HG02870 (cell line): ENCODE data around the gene MCTP1.

Experiments used
- ATAC-seq: cut with Tn5 transposase; IDR thresholded peaks from one replicate; pipeline ENCODE4 v1.9.1; 2021; ENCODE audit warnings: mild to moderate bottlenecking, moderate library complexity; ENCODE audit not compliant: unreplicated experiment

The MCTP1 gene

DNA sequence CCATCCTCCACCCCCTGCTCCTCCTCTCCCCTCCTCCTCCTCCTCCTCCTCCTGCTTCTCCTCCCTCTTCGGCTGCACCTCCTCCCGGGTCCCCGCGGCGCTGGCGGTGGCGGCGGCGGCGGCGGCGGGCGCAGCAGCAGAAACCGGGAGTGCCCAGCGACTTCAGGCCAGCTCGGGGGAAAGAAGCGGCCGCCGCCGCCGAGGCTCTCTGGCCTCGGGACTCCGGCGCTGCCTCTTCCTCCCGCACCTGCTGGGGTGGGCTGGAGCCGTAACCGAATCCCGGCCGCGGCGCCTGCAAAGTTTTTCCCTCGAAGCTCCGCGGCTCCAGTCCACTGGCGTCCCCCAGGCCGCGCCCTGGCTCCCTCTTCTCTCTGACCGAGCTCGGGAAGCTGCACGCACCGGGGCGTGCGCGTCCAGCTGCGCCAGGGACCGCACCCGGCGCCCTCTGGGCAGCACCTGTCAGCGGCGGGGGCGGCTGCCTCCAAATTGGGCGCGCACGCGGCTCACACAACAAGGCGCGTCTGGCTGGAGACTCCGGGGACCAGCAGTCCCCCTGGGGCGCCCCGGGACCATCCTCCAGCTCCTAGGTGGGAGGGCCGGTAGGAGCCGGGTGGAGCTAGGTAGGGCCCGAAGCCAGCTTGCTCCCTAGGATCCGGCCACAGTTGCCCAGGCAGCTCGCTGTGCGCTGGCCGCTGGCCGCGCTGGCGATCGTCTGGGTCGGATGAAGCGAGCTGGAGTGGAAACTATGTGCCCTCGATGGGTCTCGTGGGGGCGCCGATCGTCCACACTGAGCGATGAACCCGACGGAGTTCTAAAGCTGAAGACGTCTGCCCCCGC, at the start of gene MCTP1:
TSS of gene MCTP1 (minus strand) at position 523 of the 837 bp plus-strand sequence.
- peak; percentile 12 for ATAC-seq

DNA sequence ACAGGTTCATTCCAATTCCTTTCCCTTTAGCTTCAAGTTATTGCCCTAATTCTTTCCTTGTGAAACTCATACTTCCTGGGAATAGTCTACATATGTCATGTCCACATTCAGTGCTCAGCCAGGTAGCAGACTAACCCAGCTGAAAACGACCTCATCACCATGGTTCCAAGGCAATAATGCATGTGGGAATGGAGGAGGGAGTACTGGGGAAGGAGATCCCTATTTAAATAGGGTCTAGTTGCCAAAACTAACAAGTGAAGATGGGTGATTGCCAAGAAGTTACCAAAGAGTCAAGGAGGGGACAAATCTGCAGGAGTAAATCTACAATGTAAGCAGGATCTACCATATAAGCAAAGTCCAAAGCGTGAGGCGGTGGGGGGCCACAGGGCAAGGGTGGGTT, 47.3 kb upstream of the MCTP1 start:
- no peak for ATAC-seq

DNA sequence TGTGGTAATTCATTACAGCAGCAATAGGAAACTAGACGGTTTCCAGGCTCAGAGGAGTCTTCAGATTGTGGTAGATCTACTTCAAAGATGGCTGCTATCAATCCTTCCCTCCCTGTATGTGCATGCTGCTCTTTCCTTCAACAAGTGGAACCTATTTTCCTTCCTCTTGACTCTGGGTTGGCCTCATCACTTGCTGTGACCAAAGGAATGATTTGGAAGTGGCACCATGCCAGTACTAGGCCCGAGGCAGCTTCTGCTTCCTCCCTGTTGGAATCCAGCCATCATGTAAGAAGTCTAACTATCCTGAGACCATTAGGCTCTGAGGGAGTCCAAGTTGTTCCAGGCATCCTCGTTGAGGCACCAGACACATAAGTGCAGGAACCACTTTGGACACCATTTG, 46.5 kb upstream of the MCTP1 start:
- ATAC-seq: no peak

DNA sequence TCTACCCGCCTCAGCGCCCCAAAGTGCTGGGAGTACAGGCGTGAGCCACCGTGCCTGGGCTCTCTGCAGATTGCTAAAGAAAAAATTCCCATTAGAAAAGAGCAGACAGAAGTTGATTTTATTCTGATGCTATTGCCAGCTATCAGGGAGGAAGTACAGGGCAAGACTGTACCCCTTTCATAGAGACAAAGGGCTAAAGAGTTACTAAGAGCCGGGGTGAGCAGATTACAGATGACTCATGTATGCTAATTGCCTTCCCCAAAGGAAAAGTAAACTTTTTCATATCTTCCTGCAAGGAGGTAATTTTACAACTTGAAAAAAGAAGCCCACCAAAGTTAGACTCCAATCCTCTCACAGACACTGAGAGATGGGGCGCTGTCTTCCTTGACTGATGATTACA, 42.3 kb upstream of the MCTP1 start:
- no peak for ATAC-seq

DNA sequence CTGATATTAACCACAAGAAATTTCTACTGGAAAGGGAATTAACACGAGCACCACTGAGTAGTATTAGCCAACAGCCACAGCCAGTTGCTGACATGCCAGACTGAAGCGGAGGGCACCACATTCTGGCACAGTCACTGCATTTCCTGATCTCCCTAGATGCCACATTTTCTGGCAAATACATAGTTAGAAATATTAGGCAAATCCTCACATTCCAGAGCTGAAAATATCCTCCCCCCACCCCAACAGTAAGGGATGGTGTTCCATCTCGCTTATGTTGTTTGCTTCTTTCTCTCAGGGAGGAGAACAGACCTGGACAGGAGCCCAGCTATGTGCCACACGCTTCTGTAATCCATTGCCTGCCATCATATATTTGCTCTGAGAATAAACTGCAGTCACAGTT, 32.8 kb upstream of the MCTP1 start:
- no peak for ATAC-seq

DNA sequence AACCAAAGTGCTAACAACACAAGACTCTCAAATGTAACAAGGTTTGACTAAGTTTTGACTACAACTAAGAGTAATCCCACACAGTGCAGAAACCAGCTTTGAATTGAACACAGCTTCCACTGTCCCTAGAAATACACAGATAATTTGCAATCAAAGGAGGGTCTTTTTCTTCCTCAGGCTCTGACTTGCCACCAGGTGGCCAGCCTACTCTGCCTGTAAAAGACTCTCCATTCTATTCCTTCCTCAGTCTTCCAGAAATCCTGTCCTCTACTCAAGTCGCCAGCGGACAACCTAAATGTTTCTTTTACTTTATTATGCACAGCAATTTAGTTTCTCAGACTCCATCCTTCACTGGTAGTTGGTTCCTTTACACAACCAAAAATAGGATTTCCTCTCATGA, 32.2 kb upstream of the MCTP1 start:
- no peak for ATAC-seq

DNA sequence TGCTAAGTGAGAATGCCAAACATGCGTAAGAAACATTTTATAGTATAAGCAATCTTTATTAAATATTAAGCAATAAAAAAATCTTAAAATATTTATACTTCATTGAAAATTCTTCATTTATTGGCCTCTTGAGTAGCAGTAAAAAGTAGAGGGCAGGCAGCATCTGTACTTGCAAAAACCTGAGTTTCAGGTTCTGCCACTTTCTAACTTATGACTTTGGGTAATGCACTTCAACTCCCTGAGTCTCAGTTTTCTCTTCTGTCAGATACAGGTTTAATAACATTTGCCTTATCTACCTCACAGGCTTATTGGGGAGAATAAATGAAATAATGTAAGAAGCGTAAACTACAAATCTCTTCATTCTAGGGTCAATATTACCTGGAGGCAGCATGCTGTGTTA, 19.8 kb upstream of the MCTP1 start:
- no peak for ATAC-seq

DNA sequence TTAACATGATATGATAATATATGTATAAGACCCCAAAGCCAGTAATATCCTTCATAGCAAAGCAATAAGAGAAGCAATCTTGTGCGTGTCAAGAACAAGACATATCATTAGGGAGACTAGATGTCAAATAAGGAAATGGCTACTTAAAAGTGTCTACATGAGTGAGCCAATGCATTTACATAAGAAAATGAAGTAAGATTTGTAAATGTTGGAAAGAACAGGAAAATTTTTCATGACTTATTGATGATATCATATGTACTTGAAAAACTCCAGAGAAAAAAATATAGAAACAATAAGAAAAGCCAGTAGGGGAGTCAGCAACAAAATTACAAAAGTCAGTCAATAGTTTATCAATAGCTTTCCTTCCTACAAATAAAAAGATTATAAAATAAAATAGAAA, 13.8 kb upstream of the MCTP1 start:
- no peak for ATAC-seq

DNA sequence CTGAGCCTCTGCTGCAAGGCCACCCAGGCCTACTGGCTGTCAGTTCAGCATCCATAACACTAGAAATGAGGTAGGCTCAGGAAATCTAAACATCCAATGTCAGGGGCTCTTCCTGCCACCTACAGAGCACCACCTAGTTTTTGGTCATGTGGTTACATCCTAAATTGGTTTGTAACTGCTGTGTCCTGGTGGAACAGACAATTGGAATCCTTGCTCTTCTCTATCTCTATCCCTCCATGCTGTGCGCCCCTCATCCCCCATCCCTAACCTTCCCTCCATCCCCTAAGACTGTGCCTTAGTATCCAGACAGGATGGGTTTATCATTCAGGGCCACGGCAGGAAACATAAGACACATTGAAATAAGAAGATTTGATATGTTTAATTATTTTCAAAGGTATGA, 11.4 kb upstream of the MCTP1 start:
- ATAC-seq: no peak

DNA sequence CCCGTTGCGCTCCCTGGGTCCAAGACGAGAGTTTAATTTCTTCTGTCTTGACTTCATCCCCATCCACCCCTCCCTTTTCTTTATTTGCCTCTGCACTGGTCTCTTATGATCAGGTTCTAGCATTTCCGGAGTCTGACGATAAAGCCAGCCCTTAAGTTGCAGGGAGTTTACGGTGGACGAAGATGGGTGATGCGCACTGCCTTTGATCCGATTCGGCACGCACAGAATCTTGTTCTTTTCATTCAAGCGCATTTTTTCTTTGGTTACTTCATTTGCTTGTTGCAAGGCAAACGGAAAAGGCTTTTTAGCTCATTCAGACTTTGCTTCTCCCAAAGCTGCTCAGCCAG, 488 bp upstream of the MCTP1 start:
- ATAC-seq: no peak

DNA sequence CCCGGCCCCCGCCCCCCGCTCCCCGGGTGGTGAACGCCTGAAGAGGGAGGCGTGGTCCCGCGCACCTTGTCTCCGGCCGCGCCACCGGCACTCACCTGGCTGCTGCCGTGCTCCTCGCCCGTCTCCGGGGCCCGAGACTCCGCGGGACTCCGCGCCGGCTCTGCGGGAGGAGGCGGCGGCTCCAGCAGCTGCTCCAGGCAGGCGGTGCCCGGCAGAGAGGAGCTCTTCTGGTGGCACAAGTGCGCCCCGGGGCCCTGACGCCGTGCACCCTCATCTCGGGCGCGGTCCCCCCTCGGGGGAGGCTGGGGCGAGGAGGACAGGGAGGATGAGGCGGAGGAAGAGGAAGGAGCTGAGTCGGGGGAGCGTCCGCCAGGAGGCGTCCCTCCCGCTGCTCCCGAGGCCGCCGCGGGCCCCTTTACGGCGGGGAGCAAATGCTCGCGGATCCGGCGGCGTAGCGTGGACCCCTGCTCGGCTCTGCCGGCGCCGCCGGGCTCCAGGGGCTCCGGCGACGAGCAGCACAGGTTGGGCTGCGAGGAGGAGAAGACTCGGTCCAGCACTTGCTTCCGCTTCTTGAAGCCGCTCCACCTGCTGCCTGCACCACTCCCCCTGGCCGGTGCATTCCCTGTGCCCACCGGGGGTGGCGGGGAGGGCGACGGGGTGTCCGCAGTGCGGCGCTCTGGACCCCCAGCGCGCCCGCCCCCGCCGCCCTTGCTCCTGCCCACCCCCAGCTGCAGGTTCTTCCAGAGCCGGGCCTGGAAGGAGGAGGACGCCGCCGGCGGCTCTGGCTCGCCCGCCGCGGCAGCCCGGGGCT, 928 bp downstream of the MCTP1 start:
- peak; percentile 54 for ATAC-seq

DNA sequence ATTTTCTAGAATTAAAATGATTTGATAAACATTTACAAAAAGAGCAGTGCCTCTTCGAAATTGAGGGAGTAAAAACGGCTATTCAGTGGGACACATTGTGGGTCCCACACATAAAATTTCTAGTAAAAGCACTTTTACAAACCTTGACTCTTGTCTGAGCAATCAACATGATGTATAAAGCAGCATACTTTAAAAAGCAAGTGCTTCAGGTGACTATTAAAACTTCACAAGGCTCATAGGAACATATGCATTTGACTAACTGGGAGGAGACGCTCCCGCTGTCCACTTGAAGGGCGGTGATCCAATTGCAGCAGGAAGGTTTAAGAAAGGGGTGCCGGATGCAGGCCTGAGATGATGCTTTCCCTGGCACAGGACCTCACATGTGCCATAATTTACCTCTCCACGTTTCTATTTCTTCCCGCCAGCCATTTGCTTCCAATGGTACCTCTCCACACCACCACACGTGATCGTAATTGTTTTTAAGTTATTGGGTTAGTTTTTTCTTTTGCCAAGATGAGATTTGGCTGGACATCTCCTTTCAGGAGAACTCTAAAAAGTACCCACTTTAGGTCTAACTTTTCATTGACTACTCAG, 1.8 kb downstream of the MCTP1 start:
- ATAC-seq: no peak

DNA sequence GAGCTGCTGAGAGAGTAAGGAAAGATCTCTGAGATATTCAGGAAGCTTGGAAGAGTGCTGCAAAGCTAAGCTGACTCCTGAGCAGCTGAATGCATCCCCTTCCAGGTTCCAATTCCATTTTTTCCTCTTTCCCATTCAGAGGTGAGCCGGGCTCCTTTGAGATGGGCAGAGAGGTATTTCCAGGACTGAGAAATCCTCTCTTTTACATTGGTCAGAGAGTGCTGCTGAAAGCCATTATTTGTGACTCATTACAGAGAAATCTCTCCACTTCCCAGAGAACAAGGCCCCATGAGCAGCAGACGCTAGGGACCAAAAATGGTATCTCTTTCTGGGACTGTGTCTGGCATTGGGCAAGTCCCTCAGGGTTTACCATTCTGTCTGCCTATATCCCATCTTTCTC, 3.7 kb downstream of the MCTP1 start:
- no peak for ATAC-seq

DNA sequence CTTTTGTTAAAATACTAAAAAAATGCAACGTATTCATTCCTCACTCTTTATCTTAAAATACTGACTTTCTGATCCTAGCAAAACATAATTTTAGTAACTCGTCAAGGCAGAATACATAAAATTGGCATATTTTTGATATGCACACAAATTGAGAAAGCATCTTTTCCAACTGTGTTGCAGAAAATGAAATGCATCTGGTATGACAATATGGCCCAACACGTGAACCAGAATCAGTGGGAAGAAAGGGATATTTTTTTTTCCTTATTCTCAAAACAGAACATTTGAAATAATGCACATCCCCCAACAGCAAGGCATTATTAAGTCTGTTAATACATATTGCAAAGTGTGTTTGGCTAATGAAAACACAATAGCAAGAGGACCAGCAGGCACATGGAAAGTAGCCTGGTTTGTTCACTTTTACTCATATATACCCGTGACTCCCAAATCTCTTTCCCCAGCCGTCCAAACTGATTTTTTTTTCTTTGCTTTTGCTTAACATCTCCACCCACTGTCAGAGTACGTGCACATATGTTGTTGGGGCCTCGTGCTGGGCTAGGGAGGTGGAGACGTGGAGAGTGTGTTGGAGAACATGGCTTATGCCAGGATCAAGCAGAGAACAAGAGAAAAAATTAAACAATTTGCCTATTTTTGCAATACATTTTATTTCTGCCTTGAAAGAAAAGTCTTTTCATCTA, 4.3 kb downstream of the MCTP1 start:
- ATAC-seq: no peak

DNA sequence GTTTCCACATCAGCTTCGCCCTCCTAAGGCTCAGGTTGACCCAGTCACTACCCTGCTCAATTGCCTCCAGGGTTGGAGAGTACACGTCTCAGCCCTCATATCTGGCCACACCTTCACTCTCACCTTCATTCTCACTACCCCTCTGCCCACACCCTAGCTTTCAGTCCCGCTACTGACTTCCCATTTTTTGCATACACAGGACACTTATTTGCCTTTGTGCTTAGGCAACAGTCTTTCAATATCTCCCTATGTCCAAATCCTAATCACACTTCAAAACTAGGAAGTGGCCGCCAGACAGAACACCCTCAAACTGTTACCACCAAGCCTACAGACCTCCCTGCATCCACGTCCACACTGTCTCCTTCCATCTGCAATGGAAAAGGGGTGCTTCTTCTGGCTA, 10.9 kb downstream of the MCTP1 start:
- no peak for ATAC-seq

DNA sequence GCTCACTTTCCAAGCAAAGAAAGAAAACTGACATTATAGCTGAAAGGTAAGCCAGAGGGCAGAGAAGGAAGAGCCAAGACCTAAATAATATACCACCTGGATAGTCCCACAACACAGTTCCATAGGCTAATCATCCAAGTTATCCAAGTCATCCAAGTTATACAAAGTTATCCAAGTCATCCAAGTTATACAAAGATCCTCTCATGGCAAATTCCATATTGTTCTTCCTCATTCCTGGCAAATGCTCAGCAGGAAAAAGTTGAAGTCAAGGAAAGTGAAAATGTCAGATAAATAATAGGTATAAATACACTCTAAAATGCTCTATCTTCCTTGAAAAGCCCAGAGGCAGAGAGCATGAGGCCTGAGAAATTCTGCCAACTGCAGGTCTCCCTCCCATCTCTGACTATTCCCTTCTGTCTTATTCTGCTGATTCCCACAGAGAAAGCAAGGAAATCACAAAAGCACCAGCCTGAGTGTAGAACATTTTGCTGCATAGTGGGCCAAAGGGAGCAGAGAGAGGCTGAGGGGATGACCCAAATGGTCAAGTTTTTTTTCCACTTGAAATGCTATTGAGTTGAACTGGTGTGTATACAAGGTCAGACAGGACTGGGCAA, 12.5 kb downstream of the MCTP1 start:
- no peak for ATAC-seq

DNA sequence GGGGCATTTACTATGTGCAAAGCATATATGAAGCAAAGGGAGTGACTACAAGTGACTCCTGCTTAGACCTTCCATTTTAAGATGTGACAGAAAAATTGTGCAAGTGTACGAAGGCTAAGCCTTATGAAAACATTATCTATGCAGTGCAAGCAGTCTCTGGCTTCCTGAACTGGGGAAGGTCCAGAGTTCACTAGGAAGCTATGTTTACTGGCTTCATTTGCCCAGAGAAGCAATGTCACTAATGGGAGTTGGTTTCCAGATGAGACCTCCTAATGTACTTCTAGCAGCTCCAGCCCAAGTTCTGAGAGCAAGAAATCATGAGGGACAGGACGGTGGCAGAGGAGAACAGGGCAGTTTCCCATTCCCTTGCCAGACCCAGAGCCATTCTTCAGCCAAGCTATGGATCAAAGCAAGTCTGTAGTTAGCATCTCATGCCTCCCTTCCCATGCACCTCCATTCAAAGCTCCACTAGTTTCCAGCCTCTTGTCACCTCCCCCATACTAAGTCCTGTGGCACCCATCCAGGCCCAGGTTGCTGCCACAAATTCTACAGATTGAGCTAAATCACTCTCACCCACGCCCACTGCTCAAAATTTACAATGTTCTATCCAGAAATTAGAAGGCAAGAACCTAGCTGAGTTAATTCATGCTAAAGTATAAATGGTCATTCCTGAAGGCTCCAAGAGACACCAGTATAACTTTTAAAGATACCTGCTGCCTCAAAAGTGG, 21.8 kb downstream of the MCTP1 start:
- ATAC-seq: no peak

DNA sequence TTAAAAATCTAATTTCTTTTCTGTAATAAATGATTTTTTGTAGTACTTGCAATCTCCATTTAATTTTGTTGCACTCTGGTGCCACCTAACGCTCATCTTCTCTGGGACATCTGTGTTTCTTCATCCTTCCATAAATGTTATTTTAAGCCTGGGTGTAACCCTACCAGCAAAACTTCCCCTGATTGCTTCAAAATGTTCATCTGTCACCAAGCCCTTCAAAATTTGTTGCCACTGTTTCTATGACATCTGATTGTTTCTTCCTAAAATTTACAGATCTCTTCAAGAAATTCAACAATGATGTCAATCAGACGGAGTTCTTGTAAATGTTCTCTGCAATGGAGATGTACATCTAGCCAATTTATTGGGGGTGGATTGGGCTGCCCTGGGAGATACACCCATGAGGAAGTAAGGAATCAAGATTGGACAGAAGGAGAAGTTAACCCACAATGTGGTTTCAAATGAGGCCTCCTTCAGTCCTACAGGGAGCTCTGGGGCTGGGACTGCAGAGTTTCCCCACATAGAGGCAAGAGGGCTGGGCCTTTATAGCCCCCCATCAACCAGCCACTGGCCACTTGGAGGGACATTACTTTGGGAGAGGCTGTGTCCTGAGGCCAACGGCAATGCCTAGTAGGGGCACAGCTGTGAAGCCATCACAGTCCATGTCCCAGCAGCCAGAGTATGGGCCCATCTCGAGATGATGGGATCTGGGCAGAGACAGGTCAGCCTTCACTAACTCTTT, 23.3 kb downstream of the MCTP1 start:
- ATAC-seq: no peak

DNA sequence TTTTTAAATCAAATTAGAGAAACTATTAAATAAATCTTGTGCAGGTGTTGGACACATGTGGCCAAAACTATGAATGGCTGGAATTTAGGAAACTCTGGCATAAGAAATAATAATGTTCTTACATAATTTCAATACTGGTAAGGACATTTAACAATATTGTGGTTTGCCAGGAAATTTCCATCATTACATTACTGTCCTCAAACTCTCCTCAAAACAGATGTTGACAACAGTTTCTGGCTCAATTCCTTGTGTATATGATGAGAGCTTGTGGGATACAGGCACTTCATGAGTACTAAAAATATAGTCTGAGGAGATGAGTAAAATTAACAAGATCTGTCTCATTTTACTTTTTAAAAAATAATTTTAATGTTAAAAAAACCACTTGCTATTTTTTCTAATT, 27.9 kb downstream of the MCTP1 start:
- ATAC-seq: no peak

DNA sequence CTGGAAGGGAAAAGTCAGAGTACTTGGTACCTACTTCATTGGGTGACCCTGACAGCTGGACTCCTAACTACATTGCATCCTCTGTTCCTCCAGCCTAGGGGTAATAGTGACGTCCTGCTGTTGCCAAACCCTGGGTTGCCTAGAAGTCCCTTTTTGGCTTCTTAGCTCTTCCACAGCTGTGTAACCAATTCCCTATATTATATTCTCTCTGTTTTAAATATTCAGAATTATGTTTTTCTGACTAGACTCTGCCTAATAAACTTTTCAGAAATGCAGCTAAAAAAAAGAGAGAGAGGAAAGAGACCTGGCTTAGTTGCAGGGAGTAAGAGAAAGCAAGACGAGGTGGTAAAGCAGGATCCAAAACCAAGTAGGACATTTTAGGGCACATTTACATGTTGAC, 28.4 kb downstream of the MCTP1 start:
- ATAC-seq: no peak
